Muscle layer of colon (tissue), 2 donors: Measurements from ENCODE around the gene LRRC4C.

Experiments used
- H3K27ac ChIP-seq: one replicate; pipeline ENCODE4 v1.7.0; 2013; ENCODE audit warnings: low read depth, mild to moderate bottlenecking, low read length, moderate library complexity
- H3K27me3 ChIP-seq, 2 donors: one replicate each; pipeline ENCODE4 v1.7.0; 2013; ENCODE audit warnings: low read length in 2 of 2, mild to moderate bottlenecking in 2 of 2; ENCODE audit not compliant: insufficient read depth in 2 of 2, control insufficient read depth in 1 of 2
- H3K36me3 ChIP-seq: one replicate; pipeline ENCODE4 v1.7.0; 2013; ENCODE audit warnings: mild to moderate bottlenecking, low read length; ENCODE audit not compliant: insufficient read depth
- H3K4me1 ChIP-seq: one replicate; pipeline ENCODE4 v1.7.0; 2013; ENCODE audit warnings: mild to moderate bottlenecking, low read length; ENCODE audit not compliant: insufficient read depth
- H3K4me3 ChIP-seq, 2 donors: one replicate each; pipeline ENCODE4 v1.7.0; 2013; ENCODE audit warnings: low read length in 2 of 2, low read depth in 1 of 2, mild to moderate bottlenecking in 1 of 2, moderate library complexity in 1 of 2
- H3K9ac ChIP-seq: one replicate; pipeline ENCODE4 v1.7.0; 2013; ENCODE audit warnings: low read length
- H3K9me3 ChIP-seq: one replicate; pipeline ENCODE4 v1.7.0; 2013; ENCODE audit warnings: mild to moderate bottlenecking, low read length
- donor health status: abdominal sarcoma.
- donor health status: Adenocarcinoma of cecum.

The LRRC4C gene

GRCh38 chr11:40432358-40432757 is 1027.1 kb downstream of the LRRC4C start:
- Histone ChIP-seq H3K36me3 (no peaks in the 10 kb centered on the region), H3K27ac (no peak overlapping the region), H3K4me1 (no peaks in the 10 kb centered on the region), H3K9ac (no peak overlapping the region), H3K9me3 (no peaks in the 10 kb centered on the region), H3K4me3 (no peak overlapping the region), H3K27me3 (no peaks in the 10 kb centered on the region)

DNA sequence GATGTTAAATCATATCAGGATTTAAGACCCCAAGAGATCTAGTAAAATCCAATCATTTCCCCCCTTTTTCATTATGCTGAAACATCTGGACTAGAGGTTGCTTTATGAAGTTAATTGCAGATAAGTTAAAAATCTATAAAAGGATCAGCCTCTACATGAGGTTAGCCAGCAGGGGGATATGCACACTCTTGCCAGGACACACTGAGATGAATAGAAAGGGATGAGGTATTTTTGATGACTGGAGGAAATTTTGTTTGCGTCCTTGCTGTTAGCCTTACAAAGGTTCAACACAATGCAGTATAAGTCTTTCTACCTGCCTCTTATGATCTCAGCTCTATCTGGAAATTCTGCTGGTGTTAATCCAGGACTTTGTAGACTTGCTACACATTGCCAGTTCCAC is 1034.3 kb downstream of the LRRC4C start:
- no peaks in the 10 kb centered on the region for H3K36me3 ChIP-seq
- no peaks in the 10 kb centered on the region for H3K9me3 ChIP-seq
- H3K27me3 ChIP-seq = no peaks in the 10 kb centered on the region
- H3K4me1 ChIP-seq = no peaks in the 10 kb centered on the region
- H3K4me3 ChIP-seq = no peak overlapping the region
- no peak overlapping the region for H3K9ac ChIP-seq
- no peak overlapping the region for H3K27ac ChIP-seq

DNA sequence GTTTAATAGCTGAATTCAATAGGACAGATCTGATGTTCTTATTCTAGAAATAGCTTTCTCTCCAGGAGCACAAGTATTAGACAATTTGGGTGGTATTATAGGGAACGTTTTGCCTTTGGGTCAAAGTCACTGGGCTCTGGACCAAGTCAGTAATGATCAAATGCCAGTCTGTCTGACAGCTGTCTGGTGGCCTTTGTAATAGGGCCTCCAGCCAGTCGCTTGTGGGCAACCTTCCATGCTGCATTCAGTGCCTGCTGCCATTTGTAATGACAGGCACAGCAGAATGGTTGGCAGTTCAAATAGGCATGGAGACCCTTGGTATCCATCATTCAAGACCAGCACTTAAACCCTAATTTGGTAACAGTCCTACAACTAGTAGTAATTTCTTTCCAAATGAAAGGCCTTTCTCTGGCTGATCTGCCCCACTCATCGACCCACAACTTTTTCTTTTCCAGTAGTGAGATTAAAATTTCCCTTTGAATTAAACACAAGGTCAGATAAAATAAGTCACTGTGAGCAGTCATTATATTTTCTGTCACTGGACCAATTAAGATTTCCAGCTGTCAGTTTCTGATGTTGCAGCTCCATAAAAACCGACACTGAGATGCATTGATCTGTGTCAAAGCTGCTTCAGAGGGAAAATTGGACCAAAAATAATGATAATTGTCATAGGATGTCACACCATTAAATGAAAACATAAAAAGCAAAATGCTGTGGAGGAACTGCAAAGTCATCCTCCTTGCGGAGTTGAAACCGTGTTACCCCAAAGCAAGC is 1038.1 kb downstream of the LRRC4C start:
- Histone ChIP-seq H3K27ac (no peak overlapping the region), H3K9me3 (no peaks in the 10 kb centered on the region), H3K9ac (no peak overlapping the region), H3K27me3 (no peaks in the 10 kb centered on the region), H3K4me1 (no peaks in the 10 kb centered on the region), H3K36me3 (no peaks in the 10 kb centered on the region), H3K4me3 (no peak overlapping the region)

DNA sequence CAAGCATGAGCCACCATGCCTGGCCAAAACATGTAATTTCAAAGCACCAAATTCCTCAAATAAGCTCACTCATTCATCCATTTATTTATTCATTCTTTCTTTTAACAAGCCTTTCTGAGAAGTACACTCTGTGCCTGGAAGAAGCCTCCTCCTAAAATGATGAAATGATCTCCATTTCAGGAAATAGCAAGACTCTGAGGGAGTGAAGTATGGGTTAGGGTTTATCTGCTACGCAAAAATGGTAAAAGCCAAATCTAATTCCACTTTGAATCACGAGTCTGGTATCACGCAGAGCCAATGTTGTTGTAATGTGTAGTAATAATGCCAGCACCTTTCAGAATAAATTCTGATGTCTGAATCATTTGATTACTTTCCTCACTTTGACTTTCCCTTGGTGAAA is 1041.8 kb downstream of the LRRC4C start:
- H3K9me3 ChIP-seq = no peaks in the 10 kb centered on the region
- no peaks in the 10 kb centered on the region for H3K4me1 ChIP-seq
- no peaks in the 10 kb centered on the region for H3K36me3 ChIP-seq
- H3K9ac ChIP-seq = no peak overlapping the region
- H3K27me3 ChIP-seq = no peaks in the 10 kb centered on the region
- no peak overlapping the region for H3K4me3 ChIP-seq
- no peak overlapping the region for H3K27ac ChIP-seq

- Histone ChIP-seq H3K4me3 (no peak overlapping the region), H3K27me3 (no peaks in the 10 kb centered on the region), H3K27ac (no peak overlapping the region), H3K9ac (no peak overlapping the region), H3K4me1 (no peaks in the 10 kb centered on the region), H3K9me3 (no peaks in the 10 kb centered on the region), H3K36me3 (no peaks in the 10 kb centered on the region)
Measured at GRCh38 chr11:40407355-40407754, 1052.1 kb downstream of the LRRC4C start.

GRCh38 chr11:40405614-40406013 is 1053.8 kb downstream of the LRRC4C start:
- H3K4me3 ChIP-seq = no peak overlapping the region
- no peaks in the 10 kb centered on the region for H3K27me3 ChIP-seq
- no peak overlapping the region for H3K27ac ChIP-seq
- H3K9me3 ChIP-seq = no peaks in the 10 kb centered on the region
- H3K4me1 ChIP-seq = no peaks in the 10 kb centered on the region
- H3K36me3 ChIP-seq = no peaks in the 10 kb centered on the region
- no peak overlapping the region for H3K9ac ChIP-seq

DNA sequence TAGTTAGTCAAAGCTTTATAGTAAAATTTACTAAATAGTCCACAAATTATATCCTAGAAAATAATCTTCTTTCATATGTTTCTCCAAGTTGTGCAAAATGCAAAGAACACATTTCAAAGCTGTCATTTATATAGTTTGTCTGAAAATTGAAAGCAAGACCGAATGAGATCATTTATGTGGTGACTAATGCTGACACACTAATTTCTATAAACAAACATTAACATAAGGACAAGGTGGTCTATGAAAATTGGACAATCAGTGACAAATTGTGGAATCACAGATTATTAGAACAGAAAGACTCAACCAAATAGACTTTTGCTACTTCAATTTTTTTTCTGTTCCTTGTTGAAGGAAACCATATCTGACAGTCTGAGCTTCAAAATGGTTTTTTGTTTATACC is 1056.1 kb downstream of the LRRC4C start:
- Histone ChIP-seq H3K4me3 (no peak overlapping the region), H3K9me3 (no peaks in the 10 kb centered on the region), H3K4me1 (no peaks in the 10 kb centered on the region), H3K36me3 (no peaks in the 10 kb centered on the region), H3K27me3 (no peaks in the 10 kb centered on the region), H3K9ac (no peak overlapping the region), H3K27ac (no peak overlapping the region)

- Histone ChIP-seq H3K36me3 (no peaks in the 10 kb centered on the region), H3K4me3 (no peak overlapping the region), H3K4me1 (no peaks in the 10 kb centered on the region), H3K9me3 (no peaks in the 10 kb centered on the region), H3K9ac (no peak overlapping the region), H3K27me3 (no peaks in the 10 kb centered on the region), H3K27ac (no peak overlapping the region)
Measured at GRCh38 chr11:40401132-40401853, 1058.2 kb downstream of the LRRC4C start.

GRCh38 chr11:40397141-40397540 is 1062.3 kb downstream of the LRRC4C start:
- H3K36me3 ChIP-seq = no peaks in the 10 kb centered on the region
- no peaks in the 10 kb centered on the region for H3K4me1 ChIP-seq
- H3K4me3 ChIP-seq = no peak overlapping the region
- H3K9ac ChIP-seq = no peak overlapping the region
- no peaks in the 10 kb centered on the region for H3K9me3 ChIP-seq
- no peak overlapping the region for H3K27ac ChIP-seq
- no peaks in the 10 kb centered on the region for H3K27me3 ChIP-seq

- Histone ChIP-seq H3K9ac (no peak overlapping the region), H3K27me3 (no peaks in the 10 kb centered on the region), H3K9me3 (no peaks in the 10 kb centered on the region), H3K4me3 (no peak overlapping the region), H3K27ac (no peak overlapping the region), H3K4me1 (no peaks in the 10 kb centered on the region), H3K36me3 (no peaks in the 10 kb centered on the region)
Measured at GRCh38 chr11:40393511-40393910, 1065.9 kb downstream of the LRRC4C start.

GRCh38 chr11:40391679-40392078 is 1067.8 kb downstream of the LRRC4C start:
- no peak overlapping the region for H3K9ac ChIP-seq
- H3K36me3 ChIP-seq = no peaks in the 10 kb centered on the region
- no peaks in the 10 kb centered on the region for H3K9me3 ChIP-seq
- no peaks in the 10 kb centered on the region for H3K4me1 ChIP-seq
- no peaks in the 10 kb centered on the region for H3K27me3 ChIP-seq
- H3K4me3 ChIP-seq = no peak overlapping the region
- H3K27ac ChIP-seq = no peak overlapping the region
